Germinal center (tissue), 1 donor: ENCODE results near the gene FAM117B.
"Not testable (repeated sequence)": the region's sequence is repeated elsewhere in the genome, so short reads cannot be mapped to it uniquely, and the experiment has no call there.

Experiments
- DNase-seq: peaks from one replicate; pipeline ENCODE4 v3.0.0; 2012; ENCODE audit warnings: mixed read lengths, low spot score

Gene FAM117B

GRCh38 chr2:202758604-202759003, 123.8 kb downstream of the FAM117B start:
- DNase-seq: no peak

GRCh38 chr2:202760848-202761247, 126.1 kb downstream of the FAM117B start:
- no peak for DNase-seq

GRCh38 chr2:202762556-202762955, 127.8 kb downstream of the FAM117B start:
- DNase-seq: no peak

- no peak for DNase-seq
These were observed 129.1 kb downstream of the FAM117B start for GRCh38 chr2:202763916-202764315.

- no peak for DNase-seq
These were observed 130.2 kb downstream of the FAM117B start for GRCh38 chr2:202764991-202765390.

- DNase-seq: no peak
These were observed 130.7 kb downstream of the FAM117B start for GRCh38 chr2:202765436-202765835.

GRCh38 chr2:202768273-202768672, 133.5 kb downstream of the FAM117B start:
- DNase-seq: no peak

GRCh38 chr2:202769201-202769600, 134.4 kb downstream of the FAM117B start:
- DNase-seq: no peak

GRCh38 chr2:202771336-202771735, 136.6 kb downstream of the FAM117B start:
- no peak for DNase-seq

GRCh38 chr2:202771741-202772460, 137.1 kb downstream of the FAM117B start:
- DNase-seq: no peak

- DNase-seq: no peak
These were observed 138.7 kb downstream of the FAM117B start for GRCh38 chr2:202773301-202773973.

GRCh38 chr2:202774104-202774503, 139.3 kb downstream of the FAM117B start:
- DNase-seq: no peak

GRCh38 chr2:202778217-202778616, 143.4 kb downstream of the FAM117B start:
- DNase-seq: no peak

- no peak for DNase-seq
These were observed 145.8 kb downstream of the FAM117B start for GRCh38 chr2:202780514-202781021.

- no peak for DNase-seq
These were observed 148.3 kb downstream of the FAM117B start for GRCh38 chr2:202782940-202783558.

- no peak for DNase-seq
These were observed 152.1 kb downstream of the FAM117B start for GRCh38 chr2:202786842-202787241.

GRCh38 chr2:202790676-202791075, 155.9 kb downstream of the FAM117B start:
- no peak for DNase-seq

- no peak for DNase-seq
These were observed 163.2 kb downstream of the FAM117B start for GRCh38 chr2:202797944-202798343.

GRCh38 chr2:202805911-202806310, 171.1 kb downstream of the FAM117B start:
- not testable (repeated sequence) for DNase-seq

GRCh38 chr2:202807431-202808138, 172.8 kb downstream of the FAM117B start:
- DNase-seq: not testable (repeated sequence)

GRCh38 chr2:202808754-202809153, 174.0 kb downstream of the FAM117B start:
- DNase-seq: no peak

- no peak for DNase-seq
These were observed 178.6 kb downstream of the FAM117B start for GRCh38 chr2:202813387-202813786.
